ENCODE measurements around the gene MTMR2. TPM values are rescaled to one million over a fixed set of nuclear protein-coding genes. Genes with fewer than 3 reads are reported as not detected.

Gene MTMR2
- total RNA-seq, 1 donor from 2014 or later: 68.9 TPM

DNA sequence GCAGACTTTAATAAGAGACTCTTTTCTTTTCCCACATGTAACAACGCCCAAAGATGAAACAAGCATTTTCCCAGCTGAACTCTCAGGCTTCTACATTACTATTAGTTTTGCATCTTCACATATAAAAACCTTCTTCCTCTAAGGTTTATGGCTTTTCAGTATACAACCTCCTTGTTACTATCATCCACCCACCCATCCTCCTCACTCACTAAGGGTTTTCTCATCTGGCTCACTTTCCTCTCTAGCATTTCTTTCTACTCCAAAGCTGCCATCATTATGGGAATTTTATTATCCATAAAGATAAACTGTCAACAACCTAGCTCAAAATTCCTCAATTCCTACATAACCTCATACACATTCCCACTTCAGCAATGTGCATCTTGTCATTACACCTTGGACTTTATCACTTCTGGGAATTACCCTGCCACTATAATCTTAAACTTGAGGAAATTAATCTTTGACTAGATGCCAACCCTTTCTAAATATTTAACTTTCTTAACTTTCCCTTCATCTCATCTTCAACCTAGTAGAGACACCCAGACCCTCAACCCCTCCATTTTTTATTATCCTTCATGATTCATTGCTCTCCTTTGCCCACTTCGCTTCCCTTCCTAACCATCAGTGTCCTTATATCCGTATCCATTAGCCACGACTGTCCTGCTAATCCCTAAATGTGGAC, 30.9 kb downstream of the MTMR2 start:
- Histone ChIP-seq H3F3A (ENCODE audit: low read depth) (no peaks in the 10 kb centered on the region), H3K4me3 (no peak overlapping the region), H3K79me2 (ENCODE audit: low read depth) (peaks cover 67% of the 10 kb centered on the region), H3K36me3 (no peaks in the 10 kb centered on the region), H3K4me2 (no peak overlapping the region), H3K27me3 (no peaks in the 10 kb centered on the region), H2AFZ (replicated peaks) (no peak overlapping the region), H4K20me1 (ENCODE audit: low read depth) (peaks cover 8% of the 10 kb centered on the region), H3K4me1 (peaks cover 26% of the 10 kb centered on the region), H3K9me3 (ENCODE audit: low read depth) (no peaks in the 10 kb centered on the region), H3K9ac (no peak overlapping the region), H3K27ac (no peak overlapping the region)
- Mint-ChIP-seq H3K4me1 (peaks cover 4% of the 10 kb centered on the region), H3K27me3 (ENCODE audit: insufficient read depth, low read depth) (no peaks in the 10 kb centered on the region), H3K36me3 (peaks cover 9% of the 10 kb centered on the region), H3K4me3 (no peak overlapping the region), H3K27ac (no peak overlapping the region), H3K9me3 (no peaks in the 10 kb centered on the region)
- TF ChIP-seq EZH2 (IDR thresholded peaks at IDR 0.05): no peak
- TF ChIP-seq, protein P1, sequence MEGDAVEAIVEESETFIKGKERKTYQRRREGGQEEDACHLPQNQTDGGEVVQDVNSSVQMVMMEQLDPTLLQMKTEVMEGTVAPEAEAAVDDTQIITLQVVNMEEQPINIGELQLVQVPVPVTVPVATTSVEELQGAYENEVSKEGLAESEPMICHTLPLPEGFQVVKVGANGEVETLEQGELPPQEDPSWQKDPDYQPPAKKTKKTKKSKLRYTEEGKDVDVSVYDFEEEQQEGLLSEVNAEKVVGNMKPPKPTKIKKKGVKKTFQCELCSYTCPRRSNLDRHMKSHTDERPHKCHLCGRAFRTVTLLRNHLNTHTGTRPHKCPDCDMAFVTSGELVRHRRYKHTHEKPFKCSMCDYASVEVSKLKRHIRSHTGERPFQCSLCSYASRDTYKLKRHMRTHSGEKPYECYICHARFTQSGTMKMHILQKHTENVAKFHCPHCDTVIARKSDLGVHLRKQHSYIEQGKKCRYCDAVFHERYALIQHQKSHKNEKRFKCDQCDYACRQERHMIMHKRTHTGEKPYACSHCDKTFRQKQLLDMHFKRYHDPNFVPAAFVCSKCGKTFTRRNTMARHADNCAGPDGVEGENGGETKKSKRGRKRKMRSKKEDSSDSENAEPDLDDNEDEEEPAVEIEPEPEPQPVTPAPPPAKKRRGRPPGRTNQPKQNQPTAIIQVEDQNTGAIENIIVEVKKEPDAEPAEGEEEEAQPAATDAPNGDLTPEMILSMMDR (IDR thresholded peaks at IDR 0.05): no peak
- no peak for TF ChIP-seq EZH2phosphoT487 (IDR thresholded peaks at IDR 0.05)
- DNase-seq (ENCODE audit: low spot score): no peak

DNA sequence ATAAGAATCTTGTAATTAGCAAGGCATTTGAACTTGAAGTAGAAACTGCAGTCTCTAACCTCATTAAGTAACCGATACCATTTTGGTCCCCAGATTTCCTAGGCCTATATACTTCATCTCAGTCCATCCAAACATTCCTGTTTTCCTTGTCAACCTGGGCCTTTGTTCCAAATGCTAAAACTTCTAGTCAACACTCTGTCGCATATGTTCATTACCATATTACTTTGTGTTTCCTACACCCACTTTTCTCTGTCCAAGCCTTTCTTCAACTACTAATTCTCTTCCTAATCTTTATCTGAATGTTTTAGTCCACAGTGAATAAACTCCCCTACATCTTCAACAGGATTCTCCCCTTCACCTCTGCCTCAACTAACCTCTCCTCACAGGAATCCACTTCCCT, 31.4 kb downstream of the MTMR2 start:
- H3K27ac Mint-ChIP-seq: no peak overlapping the region
- H3K4me3 Mint-ChIP-seq: no peak overlapping the region
- Histone ChIP-seq H4K20me1 (ENCODE audit: low read depth) (peaks cover 8% of the 10 kb centered on the region), H3K27ac (no peak overlapping the region), H3K27me3 (no peaks in the 10 kb centered on the region), H3K9ac (no peak overlapping the region), H3K4me2 (no peak overlapping the region), H3F3A (ENCODE audit: low read depth) (no peaks in the 10 kb centered on the region), H3K9me3 (ENCODE audit: low read depth) (no peaks in the 10 kb centered on the region), H3K36me3 (peaks cover 2% of the 10 kb centered on the region), H3K79me2 (ENCODE audit: low read depth) (peaks cover 62% of the 10 kb centered on the region), H3K4me1 (peaks cover 22% of the 10 kb centered on the region), H2AFZ (replicated peaks) (no peak overlapping the region), H3K4me3 (no peak overlapping the region)
- H3K36me3 Mint-ChIP-seq: peaks cover 10% of the 10 kb centered on the region
- peaks cover 4% of the 10 kb centered on the region for H3K4me1 Mint-ChIP-seq
- DNase-seq (ENCODE audit: low spot score): no peak
- TF ChIP-seq, protein P1 (IDR thresholded peaks at IDR 0.05): no peak
- no peak for TF ChIP-seq EZH2phosphoT487 (IDR thresholded peaks at IDR 0.05)
- TF ChIP-seq EZH2 (IDR thresholded peaks at IDR 0.05): no peak
- no peaks in the 10 kb centered on the region for H3K27me3 Mint-ChIP-seq (ENCODE audit: insufficient read depth, low read depth)
- no peaks in the 10 kb centered on the region for H3K9me3 Mint-ChIP-seq

DNA sequence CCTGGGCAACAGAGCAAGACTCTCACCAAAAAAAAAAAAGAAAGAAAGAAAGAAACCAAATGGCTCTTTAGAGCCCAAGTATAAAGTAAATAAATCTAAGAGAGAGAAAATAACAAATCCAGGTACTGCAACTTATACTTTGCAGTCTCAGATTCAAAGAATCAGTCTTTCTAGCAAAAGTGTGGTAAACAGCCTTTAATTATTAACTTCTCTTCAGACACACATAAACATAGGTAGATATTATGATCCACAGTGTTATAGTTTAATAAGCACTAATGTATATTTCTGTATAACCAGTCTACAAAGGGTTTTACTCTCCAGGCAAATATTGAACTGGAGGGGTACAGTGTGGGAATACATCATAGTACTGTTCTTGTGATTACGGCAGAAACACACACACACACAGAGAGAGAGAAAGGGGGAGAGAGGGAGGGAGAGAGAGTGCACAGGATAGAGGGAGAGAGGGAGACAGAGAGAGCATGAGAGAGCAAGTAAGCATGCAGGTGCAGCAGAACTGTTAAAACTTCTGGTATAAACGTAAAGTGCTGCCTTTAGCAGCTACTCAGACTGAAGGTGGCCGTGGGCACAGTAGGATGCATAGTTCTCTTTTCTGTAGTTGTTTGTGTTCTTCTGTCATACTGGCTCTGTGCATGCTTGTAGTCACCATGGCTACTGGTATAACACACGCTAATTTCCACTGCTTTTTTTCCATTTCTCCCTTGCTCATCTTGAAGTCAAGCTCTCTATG, 32.3 kb downstream of the MTMR2 start:
- Mint-ChIP-seq H3K4me3 (no peak overlapping the region), H3K4me1 (peaks cover 4% of the 10 kb centered on the region), H3K27me3 (ENCODE audit: insufficient read depth, low read depth) (no peaks in the 10 kb centered on the region), H3K36me3 (peaks cover 19% of the 10 kb centered on the region), H3K9me3 (no peaks in the 10 kb centered on the region), H3K27ac (no peak overlapping the region)
- Histone ChIP-seq H4K20me1 (ENCODE audit: low read depth) (peaks cover 8% of the 10 kb centered on the region), H3K79me2 (ENCODE audit: low read depth) (peaks cover 53% of the 10 kb centered on the region), H3K4me1 (peaks cover 13% of the 10 kb centered on the region), H2AFZ (replicated peaks) (no peak overlapping the region), H3K9ac (no peak overlapping the region), H3K36me3 (peaks cover 9% of the 10 kb centered on the region), H3K9me3 (ENCODE audit: low read depth) (no peaks in the 10 kb centered on the region), H3K4me3 (no peak overlapping the region), H3K27me3 (no peaks in the 10 kb centered on the region), H3K4me2 (no peak overlapping the region), H3K27ac (no peak overlapping the region), H3F3A (ENCODE audit: low read depth) (no peaks in the 10 kb centered on the region)
- DNase-seq (ENCODE audit: low spot score): no peak
- TF ChIP-seq EZH2phosphoT487 (IDR thresholded peaks at IDR 0.05) (no peak), EZH2 (IDR thresholded peaks at IDR 0.05) (no peak)
- TF ChIP-seq, protein P1 (IDR thresholded peaks at IDR 0.05): no peak

All from neural progenitor cell (in vitro differentiated cells).